MM.1S (cell line): ENCODE data around the gene SNX33.
"Not testable (repeated sequence)": the region's sequence is repeated elsewhere in the genome, so short reads cannot be mapped to it uniquely, and the experiment has no call there.

Experiments
- EZH2 ChIP-seq: fragments of 300-600 bp; sonication (generic); optimal IDR thresholded peaks from 2 replicates; pipeline ENCODE3; 2017; ENCODE audit warnings: low read depth, mild to moderate bottlenecking, antibody characterized with exemption, low read length, mixed read lengths
- EZH2phosphoT487 ChIP-seq: fragments of 300-600 bp; sonication (generic); IDR thresholded peaks from 2 replicates; pipeline ENCODE4 v1.6.1; 2018; ENCODE audit warnings: antibody characterized with exemption, low read length
- TF ChIP-seq, protein P1 (sequence below): fragments of 300-600 bp; sonication (generic); IDR thresholded peaks from 2 replicates; pipeline ENCODE4 v1.5.1; 2016; ENCODE audit warnings: antibody characterized with exemption, low read length, mixed read lengths

DNA sequence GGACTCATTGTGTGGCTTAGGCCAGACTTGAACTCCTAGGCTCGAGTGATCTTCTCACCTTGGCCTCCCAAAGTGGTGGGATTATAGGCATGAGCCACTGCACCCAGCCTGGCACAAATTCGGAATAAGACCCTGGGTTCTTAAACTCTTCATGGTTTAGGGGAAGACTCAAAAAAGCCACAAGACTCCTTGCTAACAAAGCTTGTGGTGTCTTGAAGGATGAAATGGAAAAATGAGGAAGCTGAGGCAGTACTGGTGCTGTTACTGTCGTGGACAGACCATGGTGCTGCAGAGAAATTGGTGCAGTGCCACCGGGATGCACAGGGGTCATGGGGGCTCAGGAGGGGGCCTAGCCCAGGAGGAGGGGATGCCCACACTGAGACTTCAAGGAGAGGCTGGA lies 44.6 kb downstream of the SNX33 start:
- not testable (repeated sequence) for TF ChIP-seq EZH2, EZH2phosphoT487
- TF ChIP-seq, protein P1, sequence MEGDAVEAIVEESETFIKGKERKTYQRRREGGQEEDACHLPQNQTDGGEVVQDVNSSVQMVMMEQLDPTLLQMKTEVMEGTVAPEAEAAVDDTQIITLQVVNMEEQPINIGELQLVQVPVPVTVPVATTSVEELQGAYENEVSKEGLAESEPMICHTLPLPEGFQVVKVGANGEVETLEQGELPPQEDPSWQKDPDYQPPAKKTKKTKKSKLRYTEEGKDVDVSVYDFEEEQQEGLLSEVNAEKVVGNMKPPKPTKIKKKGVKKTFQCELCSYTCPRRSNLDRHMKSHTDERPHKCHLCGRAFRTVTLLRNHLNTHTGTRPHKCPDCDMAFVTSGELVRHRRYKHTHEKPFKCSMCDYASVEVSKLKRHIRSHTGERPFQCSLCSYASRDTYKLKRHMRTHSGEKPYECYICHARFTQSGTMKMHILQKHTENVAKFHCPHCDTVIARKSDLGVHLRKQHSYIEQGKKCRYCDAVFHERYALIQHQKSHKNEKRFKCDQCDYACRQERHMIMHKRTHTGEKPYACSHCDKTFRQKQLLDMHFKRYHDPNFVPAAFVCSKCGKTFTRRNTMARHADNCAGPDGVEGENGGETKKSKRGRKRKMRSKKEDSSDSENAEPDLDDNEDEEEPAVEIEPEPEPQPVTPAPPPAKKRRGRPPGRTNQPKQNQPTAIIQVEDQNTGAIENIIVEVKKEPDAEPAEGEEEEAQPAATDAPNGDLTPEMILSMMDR: not testable (repeated sequence)
